H9 (cell line): ENCODE results near the gene PROX1. TPM values are rescaled to one million over a fixed set of nuclear protein-coding genes. Genes with fewer than 3 reads are reported as not detected.

ENCODE experiments used
- DNase-seq: peaks from one replicate; pipeline ENCODE4 v3.0.0-alpha.2; 2017
- H2AFZ ChIP-seq: one replicate; pipeline ENCODE4 v1.6.1; 2013; ENCODE audit warnings: mild to moderate bottlenecking, low read length, control low read depth, moderate library complexity
- H2AK5ac ChIP-seq: 2 replicates; pipeline ENCODE4 v1.6.1; 2013; ENCODE audit warnings: low read length, control low read depth, mixed read lengths; ENCODE audit not compliant: insufficient read length
- H2BK120ac ChIP-seq: one replicate; pipeline ENCODE4 v1.6.1; 2013; ENCODE audit warnings: low read depth, mild to moderate bottlenecking, low read length, control low read depth, inconsistent platforms; ENCODE audit not compliant: poor library complexity, severe bottlenecking
- H2BK12ac ChIP-seq: 2 replicates; pipeline ENCODE4 v1.6.1; 2013; ENCODE audit warnings: low read length, control low read depth, mixed read lengths, low read depth; ENCODE audit not compliant: insufficient read length
- H2BK15ac ChIP-seq: 2 replicates; pipeline ENCODE4 v1.6.1; 2013; ENCODE audit warnings: low read depth, low read length, control low read depth
- H2BK20ac ChIP-seq: one replicate; pipeline ENCODE4 v1.6.1; 2013; ENCODE audit warnings: low read depth, mild to moderate bottlenecking, low read length, control low read depth, inconsistent platforms; ENCODE audit not compliant: poor library complexity, severe bottlenecking
- H2BK5ac ChIP-seq: 2 replicates; pipeline ENCODE4 v1.6.1; 2013; ENCODE audit warnings: low read length, control low read depth, mixed read lengths; ENCODE audit not compliant: insufficient read length
- H3K14ac ChIP-seq: 2 replicates; pipeline ENCODE4 v1.6.1; 2013; ENCODE audit warnings: low read length, control low read depth; ENCODE audit not compliant: insufficient read depth
- H3K18ac ChIP-seq: 2 replicates; pipeline ENCODE4 v1.6.1; 2013; ENCODE audit warnings: low read depth, mild to moderate bottlenecking, mixed read lengths, low read length, control low read depth; ENCODE audit not compliant: insufficient read length
- H3K23ac ChIP-seq: 2 replicates; pipeline ENCODE4 v1.6.1; 2013; ENCODE audit warnings: low read length, control low read depth, mixed read lengths, low read depth; ENCODE audit not compliant: insufficient read length
- H3K23me2 ChIP-seq: 2 replicates; pipeline ENCODE4 v1.6.1; 2013; ENCODE audit warnings: low read depth, mild to moderate bottlenecking, mixed read lengths, low read length, control low read depth; ENCODE audit not compliant: insufficient read length, poor library complexity, severe bottlenecking
- H3K27ac ChIP-seq: 2 replicates; pipeline ENCODE4 v1.5.1; 2013; ENCODE audit warnings: low read length, control low read depth, mixed read lengths, low read depth; ENCODE audit not compliant: insufficient read length
- H3K27me3 ChIP-seq: 2 replicates; pipeline ENCODE4 v1.6.1; 2013; ENCODE audit warnings: low read length, control low read depth, inconsistent platforms; ENCODE audit not compliant: insufficient read depth
- H3K4ac ChIP-seq: 2 replicates; pipeline ENCODE4 v1.6.1; 2013; ENCODE audit warnings: low read depth, mild to moderate bottlenecking, control low read depth, inconsistent platforms, low read length, moderate library complexity
- H3K4me1 ChIP-seq: 2 replicates; pipeline ENCODE4 v1.6.1; 2013; ENCODE audit warnings: low read length, control low read depth, inconsistent platforms; ENCODE audit not compliant: insufficient read depth
- H3K4me2 ChIP-seq: 2 replicates; pipeline ENCODE4 v1.6.1; 2013; ENCODE audit warnings: low read length, control low read depth, mixed read lengths; ENCODE audit not compliant: insufficient read length, insufficient read depth
- H3K56ac ChIP-seq: 2 replicates; pipeline ENCODE4 v1.6.1; 2013; ENCODE audit warnings: low read depth, mild to moderate bottlenecking, mixed read lengths, low read length, control low read depth; ENCODE audit not compliant: insufficient read length
- H3K79me1 ChIP-seq: 2 replicates; pipeline ENCODE4 v1.6.1; 2013; ENCODE audit warnings: low read depth, mild to moderate bottlenecking, moderate library complexity, low read length, control low read depth, inconsistent platforms; ENCODE audit not compliant: insufficient read depth, poor library complexity, severe bottlenecking
- H3K79me2 ChIP-seq: 2 replicates; pipeline ENCODE4 v1.6.1; 2013; ENCODE audit warnings: low read length, control low read depth, inconsistent platforms; ENCODE audit not compliant: insufficient read depth
- H3K9ac ChIP-seq: 2 replicates; pipeline ENCODE4 v1.6.1; 2013; ENCODE audit warnings: low read length, control low read depth, mixed read lengths; ENCODE audit not compliant: insufficient read length; ENCODE audit errors: extremely low read depth
- H3K9me3 ChIP-seq: one replicate; pipeline ENCODE4 v1.6.1; 2013; ENCODE audit warnings: low read depth, low read length, inconsistent platforms; ENCODE audit not compliant: control insufficient read depth
- H3T11ph ChIP-seq: one replicate; pipeline ENCODE4 v1.6.1; 2013; ENCODE audit warnings: mild to moderate bottlenecking, low read length, control low read depth, inconsistent platforms
- H4K20me1 ChIP-seq: one replicate; pipeline ENCODE4 v1.6.1; 2013; ENCODE audit not compliant: control insufficient read depth, insufficient read length, insufficient read depth
- H4K5ac ChIP-seq: 2 replicates; pipeline ENCODE4 v1.6.1; 2013; ENCODE audit warnings: low read depth, mild to moderate bottlenecking, mixed read lengths, low read length, control low read depth; ENCODE audit not compliant: insufficient read length
- H4K8ac ChIP-seq: replicated peaks from 2 replicates; pipeline ENCODE4 v1.6.1; 2013; ENCODE audit warnings: low read length, control low read depth, mixed read lengths, low read depth; ENCODE audit not compliant: insufficient read length
- H4K91ac ChIP-seq: 2 replicates; pipeline ENCODE4 v1.6.1; 2013; ENCODE audit warnings: low read depth, mild to moderate bottlenecking, moderate library complexity, mixed read lengths, low read length, control low read depth; ENCODE audit not compliant: insufficient read length
- H3K27ac Mint-ChIP-seq, 3 experiments: 2 replicates in 2 of 3; 3 replicates in 1 of 3; pipeline ENCODE4 v1.8.0; 2020 to 2021; ENCODE audit warnings: mixed read lengths in 3 of 3, mild to moderate bottlenecking in 1 of 3, moderate library complexity in 1 of 3
- H3K27me3 Mint-ChIP-seq: 2 replicates; pipeline ENCODE4 v1.8.0; 2021; ENCODE audit warnings: low read depth, mild to moderate bottlenecking, moderate library complexity, mixed read lengths
- H3K36me3 Mint-ChIP-seq, 3 experiments: 2 replicates in 2 of 3; 3 replicates in 1 of 3; pipeline ENCODE4 v1.8.0; 2020 to 2021; ENCODE audit warnings: low read depth in 3 of 3, mixed read lengths in 3 of 3; ENCODE audit not compliant: insufficient read depth in 1 of 3
- H3K4me1 Mint-ChIP-seq, 2 experiments: 2 replicates each; pipeline ENCODE4 v1.8.0; 2020; ENCODE audit warnings: mixed read lengths in 2 of 2
- H3K4me3 Mint-ChIP-seq, 2 experiments: 2 replicates in 1 of 2; 3 replicates in 1 of 2; pipeline ENCODE4 v1.8.0; 2020 to 2021; ENCODE audit warnings: mild to moderate bottlenecking in 2 of 2, mixed read lengths in 2 of 2, moderate library complexity in 1 of 2
- H3K9me3 Mint-ChIP-seq, 2 experiments: 2 replicates in 1 of 2; 3 replicates in 1 of 2; pipeline ENCODE4 v1.8.0; 2020; ENCODE audit warnings: mild to moderate bottlenecking in 2 of 2, mixed read lengths in 2 of 2, moderate library complexity in 1 of 2
- CTCF ChIP-seq: fragments of 200-600 bp; sonication (generic); conservative IDR thresholded peaks from 3 replicates; pipeline ENCODE4 v1.8.0; 2021; ENCODE audit warnings: antibody characterized with exemption, mild to moderate bottlenecking
- WGBS: extraction: QIAGEN DNeasy Blood & Tissue Kit; methylation state at CpG from one replicate; pipeline ENCODE4 v1.1.7; 2013; ENCODE audit warnings: missing lambda C conversion rate, low lambda C conversion rate, mixed read lengths; ENCODE audit not compliant: insufficient read length; ENCODE audit errors: extremely low coverage; 5-methylcytosine and 5-hydroxymethylcytosine counted together
- total RNA-seq: library from RNA; stranded (reverse); gene quantifications from 2 replicates; pipeline ENCODE4 v1.2.1, GENCODE V29; 2021

Gene PROX1
- total RNA-seq, 1 experiment from 2014 or later, result 0.72 TPM

DNA sequence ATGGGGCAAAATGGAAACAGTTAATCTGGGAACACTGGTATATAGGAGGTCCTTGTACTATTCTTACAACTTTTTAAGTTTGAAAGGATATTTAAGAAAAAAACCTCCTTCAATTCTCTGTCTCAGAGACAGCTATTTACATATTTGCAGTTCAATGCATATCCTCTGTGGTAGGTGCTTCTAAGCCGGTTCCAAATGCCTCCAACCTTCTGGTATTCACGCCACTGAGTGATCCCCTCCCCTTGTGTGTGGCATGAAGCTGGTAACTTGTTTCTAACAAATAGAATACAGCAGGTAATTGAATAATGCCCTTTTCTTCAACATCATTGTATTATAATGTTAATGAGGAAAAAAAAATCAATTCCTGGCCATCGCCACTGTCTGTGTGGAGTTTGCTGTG lies 91.2 kb downstream of the PROX1 start:
- H3K27ac Mint-ChIP-seq, result peak overlapping the region in 1 of 3 experiments; percentile 46; a peak in 3 of 7 replicates
- no peak overlapping the region for H4K91ac ChIP-seq
- peaks cover 3% of the 10 kb centered on the region; the same call in 1 of the 2 replicates for H3K27me3 Mint-ChIP-seq
- DNase-seq, result no peak
- no peak overlapping the region for H3K4me3 Mint-ChIP-seq
- H3K23ac ChIP-seq, result no peak overlapping the region
- TF ChIP-seq CTCF, result no peak
- no CpG with 5 or more reads among the region's 3 CpGs for WGBS
- H3K36me3 Mint-ChIP-seq, result no peaks in the 10 kb centered on the region
- H3K79me1 ChIP-seq, result no peaks in the 10 kb centered on the region
- H3K4me2 ChIP-seq, result peak overlapping the region; percentile 41
- H2BK20ac ChIP-seq, result no peak overlapping the region
- no peak overlapping the region for H2AFZ ChIP-seq
- peaks cover 27 to 34% of the 10 kb centered on the region in 2 experiments for H3K4me1 Mint-ChIP-seq
- H3K27ac ChIP-seq, result peak overlapping the region; percentile 52
- no peaks in the 10 kb centered on the region for H3K27me3 ChIP-seq
- no peak overlapping the region for H3K14ac ChIP-seq
- no peak overlapping the region for H4K8ac ChIP-seq
- H2BK5ac ChIP-seq, result no peak overlapping the region
- H2AK5ac ChIP-seq, result no peak overlapping the region
- H2BK15ac ChIP-seq, result no peak overlapping the region
- no peak overlapping the region for H3K9ac ChIP-seq
- H3K18ac ChIP-seq, result no peak overlapping the region
- H3K9me3 Mint-ChIP-seq, result no peaks in the 10 kb centered on the region; a peak in 2 of 5 replicates
- H4K20me1 ChIP-seq, result no peaks in the 10 kb centered on the region
- no peaks in the 10 kb centered on the region for H3K9me3 ChIP-seq
- H3K79me2 ChIP-seq, result no peaks in the 10 kb centered on the region
- H3K56ac ChIP-seq, result no peak overlapping the region
- H3K4me1 ChIP-seq, result peaks cover 4% of the 10 kb centered on the region; the same call in 1 of the 2 replicates
- H3T11ph ChIP-seq, result no peak overlapping the region
- no peaks in the 10 kb centered on the region for H3K23me2 ChIP-seq
- H3K4ac ChIP-seq, result no peak overlapping the region
- H4K5ac ChIP-seq, result no peak overlapping the region
- no peak overlapping the region for H2BK120ac ChIP-seq
- no peak overlapping the region for H2BK12ac ChIP-seq
